Subcutaneous adipose tissue (tissue), 4 donors: ENCODE results near the gene AADACL3. TPM values are rescaled to one million over a fixed set of nuclear protein-coding genes. Genes with fewer than 3 reads are reported as not detected.

Experiments used
- total RNA-seq, 4 donors: library from RNA; depleted of rRNA; stranded (reverse); fragments of >200 nt; gene quantifications; one replicate each; pipeline ENCODE4 v1.1.0, GENCODE V29; 2016
- TF ChIP-seq, protein P1 (sequence below): fragments of 450-650 bp; IDR thresholded peaks from one replicate; pipeline ENCODE4 v1.5.1; 2016; ENCODE audit warnings: low read depth, mild to moderate bottlenecking, control low read depth, antibody characterized with exemption, moderate library complexity

Gene AADACL3
- total RNA-seq, 4 donors from 2014 or later: 0.16 to 0.19 TPM; not detected in 2

DNA sequence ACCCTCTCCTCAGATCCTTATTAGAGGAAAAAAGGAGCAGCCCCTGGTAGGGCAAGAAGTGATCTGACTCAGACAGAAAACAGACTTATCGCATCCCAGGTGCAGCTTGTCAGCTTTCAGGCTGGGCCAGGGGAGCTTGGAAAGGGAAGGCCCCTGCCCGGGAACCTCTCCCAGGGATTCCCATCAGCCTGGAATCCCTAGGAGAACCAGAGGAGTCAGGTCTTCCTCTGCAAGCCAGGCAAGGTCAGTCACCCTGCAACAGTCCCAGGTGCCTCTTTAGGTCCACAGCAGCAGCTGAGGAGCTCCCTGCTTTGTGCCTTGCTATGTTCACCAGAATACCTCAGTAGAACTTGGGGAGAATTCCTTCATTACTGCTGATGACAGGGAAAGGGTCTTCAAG, 54.7 kb downstream of the AADACL3 start:
- TF ChIP-seq, protein P1, sequence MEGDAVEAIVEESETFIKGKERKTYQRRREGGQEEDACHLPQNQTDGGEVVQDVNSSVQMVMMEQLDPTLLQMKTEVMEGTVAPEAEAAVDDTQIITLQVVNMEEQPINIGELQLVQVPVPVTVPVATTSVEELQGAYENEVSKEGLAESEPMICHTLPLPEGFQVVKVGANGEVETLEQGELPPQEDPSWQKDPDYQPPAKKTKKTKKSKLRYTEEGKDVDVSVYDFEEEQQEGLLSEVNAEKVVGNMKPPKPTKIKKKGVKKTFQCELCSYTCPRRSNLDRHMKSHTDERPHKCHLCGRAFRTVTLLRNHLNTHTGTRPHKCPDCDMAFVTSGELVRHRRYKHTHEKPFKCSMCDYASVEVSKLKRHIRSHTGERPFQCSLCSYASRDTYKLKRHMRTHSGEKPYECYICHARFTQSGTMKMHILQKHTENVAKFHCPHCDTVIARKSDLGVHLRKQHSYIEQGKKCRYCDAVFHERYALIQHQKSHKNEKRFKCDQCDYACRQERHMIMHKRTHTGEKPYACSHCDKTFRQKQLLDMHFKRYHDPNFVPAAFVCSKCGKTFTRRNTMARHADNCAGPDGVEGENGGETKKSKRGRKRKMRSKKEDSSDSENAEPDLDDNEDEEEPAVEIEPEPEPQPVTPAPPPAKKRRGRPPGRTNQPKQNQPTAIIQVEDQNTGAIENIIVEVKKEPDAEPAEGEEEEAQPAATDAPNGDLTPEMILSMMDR: no peak

DNA sequence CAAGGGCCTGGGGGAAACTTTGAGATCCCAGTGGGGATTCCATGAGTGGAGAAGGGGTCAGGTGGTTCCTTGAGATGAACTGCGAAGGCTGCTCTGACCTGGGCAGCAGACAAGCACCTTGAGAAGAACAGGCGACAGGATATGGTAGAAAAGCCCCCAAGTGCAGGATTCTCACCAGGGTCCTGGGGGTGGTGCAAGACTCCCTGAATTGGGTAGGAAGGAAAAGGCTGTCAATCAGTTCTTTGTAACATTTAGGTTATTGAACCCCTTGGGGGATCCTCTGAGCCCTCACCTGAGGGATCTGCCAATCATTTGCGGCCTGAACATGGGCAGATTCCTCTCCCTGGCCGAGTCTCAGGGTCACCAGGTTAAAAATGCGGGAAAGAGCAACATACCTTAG, 55.3 kb downstream of the AADACL3 start:
- TF ChIP-seq, protein P1: no peak

DNA sequence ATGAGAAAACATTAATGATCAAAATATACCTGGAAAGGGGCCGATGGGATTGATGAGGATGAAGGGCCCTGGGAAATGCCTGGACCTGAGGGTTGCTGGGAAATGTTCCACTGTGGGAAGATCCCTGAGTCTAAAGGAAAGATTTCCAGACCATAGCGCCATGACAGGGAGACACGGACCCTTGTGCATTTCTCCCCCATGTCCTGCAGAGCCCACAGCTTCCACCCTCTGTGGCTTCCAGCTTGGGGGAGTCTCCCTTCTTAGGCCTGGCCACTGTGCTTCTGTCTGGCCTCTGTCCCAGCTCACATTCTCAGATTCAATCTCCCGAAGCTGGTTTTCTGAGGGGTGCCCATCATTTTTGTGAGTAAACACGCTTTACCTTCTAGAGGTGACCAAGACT, 56.6 kb downstream of the AADACL3 start:
- TF ChIP-seq, protein P1: no peak

DNA sequence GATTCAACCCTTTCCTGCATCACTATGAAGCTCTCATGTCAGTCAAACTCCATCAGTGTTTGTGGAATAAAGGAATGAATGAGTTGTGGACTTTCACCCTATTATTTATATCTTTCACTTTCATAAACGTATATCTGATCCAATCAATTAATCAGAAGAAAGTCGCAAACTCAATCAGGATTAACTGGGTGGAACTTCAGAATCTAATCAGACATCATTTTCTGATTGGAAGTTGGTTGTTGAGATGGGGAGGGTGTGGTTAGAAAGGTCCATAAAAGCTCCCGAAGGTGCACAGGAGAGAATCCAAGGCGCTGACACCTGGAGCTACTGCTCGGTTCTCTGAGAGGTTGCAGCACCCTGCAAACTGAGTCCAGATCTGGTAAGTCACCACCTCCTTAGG, 57.5 kb downstream of the AADACL3 start, which contains the start of gene PRAMEF12:
TSS of gene PRAMEF12 (plus strand) at position 301 of the 400 bp plus-strand sequence. CDS start 1,130 bp downstream, outside the sequence.
- TF ChIP-seq, protein P1: no peak

DNA sequence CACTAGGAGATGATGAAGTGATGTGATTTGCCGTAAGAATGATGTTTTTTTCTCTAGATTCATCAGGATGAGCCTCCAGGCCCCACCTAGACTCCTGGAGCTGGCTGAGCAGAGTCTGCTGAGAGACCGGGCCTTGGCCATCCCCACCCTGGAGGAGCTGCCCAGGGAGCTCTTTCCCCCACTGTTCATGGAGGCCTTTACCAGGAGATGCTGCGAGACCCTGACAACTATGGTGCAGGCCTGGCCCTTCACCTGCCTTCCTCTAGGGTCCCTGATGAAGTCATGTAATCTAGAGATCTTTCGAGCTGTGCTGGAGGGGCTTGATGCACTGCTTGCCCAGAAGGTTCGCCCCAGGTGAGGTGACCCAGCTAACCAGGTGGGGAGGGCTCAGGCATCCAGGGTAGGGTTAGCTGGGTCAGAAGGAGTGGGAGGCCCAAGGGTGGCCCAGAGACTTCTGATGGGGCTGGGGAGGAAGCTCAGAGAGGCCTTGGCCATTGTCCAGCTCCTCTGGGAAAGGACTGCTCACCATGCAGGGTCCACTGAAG, 59.0 kb downstream of the AADACL3 start:
- TF ChIP-seq, protein P1: no peak

DNA sequence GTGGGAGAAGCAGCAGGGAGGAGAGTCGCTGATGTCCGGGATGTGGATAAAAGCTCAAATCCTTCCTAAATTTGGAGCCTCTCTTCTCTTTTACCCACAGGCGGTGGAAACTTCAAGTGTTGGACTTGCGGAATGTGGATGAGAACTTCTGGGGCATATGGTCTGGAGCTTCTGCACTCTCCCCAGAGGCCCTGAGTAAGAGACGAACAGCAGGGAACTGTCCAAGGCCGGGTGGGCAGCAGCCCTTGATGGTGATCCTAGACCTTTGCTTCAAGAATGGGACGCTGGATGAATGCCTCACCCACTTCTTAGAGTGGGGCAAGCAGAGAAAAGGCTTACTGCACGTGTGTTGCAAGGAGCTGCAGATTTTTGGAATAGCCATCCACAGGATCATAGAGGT, 59.5 kb downstream of the AADACL3 start:
- TF ChIP-seq, protein P1: no peak

DNA sequence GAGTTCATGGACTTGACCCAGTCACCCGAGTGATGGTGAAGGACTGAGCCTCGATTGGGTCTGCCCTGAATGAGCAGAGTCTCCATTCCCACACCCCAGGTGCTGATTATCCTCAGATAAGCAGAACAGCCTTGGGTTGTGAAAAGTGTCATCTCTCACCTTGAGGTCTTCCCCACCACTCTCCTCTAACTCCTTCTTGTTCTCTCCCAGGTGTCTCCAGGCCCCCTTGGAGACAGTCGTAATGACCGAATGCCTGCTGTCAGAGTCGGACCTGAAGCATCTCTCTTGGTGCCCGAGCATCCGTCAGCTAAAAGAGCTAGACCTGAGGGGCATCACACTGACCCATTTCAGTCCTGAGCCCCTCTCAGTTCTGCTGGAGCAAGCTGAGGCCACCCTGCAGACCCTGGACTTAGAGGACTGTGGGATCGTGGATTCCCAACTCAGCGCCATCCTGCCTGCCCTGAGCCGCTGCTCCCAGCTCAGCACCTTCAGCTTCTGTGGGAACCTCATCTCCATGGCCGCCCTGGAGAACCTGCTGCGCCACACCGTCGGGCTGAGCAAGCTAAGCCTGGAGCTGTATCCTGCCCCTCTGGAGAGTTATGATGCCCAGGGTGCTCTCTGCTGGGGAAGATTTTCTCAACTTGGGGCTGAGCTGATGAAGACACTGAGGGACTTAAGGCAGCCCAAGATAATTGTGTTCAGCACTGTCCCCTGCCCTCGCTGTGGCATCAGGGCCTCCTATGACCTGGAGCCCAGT, 61.1 kb downstream of the AADACL3 start:
- TF ChIP-seq, protein P1: no peak
